Measurements from ENCODE around the gene RICTOR.

RICTOR gene, protein sequence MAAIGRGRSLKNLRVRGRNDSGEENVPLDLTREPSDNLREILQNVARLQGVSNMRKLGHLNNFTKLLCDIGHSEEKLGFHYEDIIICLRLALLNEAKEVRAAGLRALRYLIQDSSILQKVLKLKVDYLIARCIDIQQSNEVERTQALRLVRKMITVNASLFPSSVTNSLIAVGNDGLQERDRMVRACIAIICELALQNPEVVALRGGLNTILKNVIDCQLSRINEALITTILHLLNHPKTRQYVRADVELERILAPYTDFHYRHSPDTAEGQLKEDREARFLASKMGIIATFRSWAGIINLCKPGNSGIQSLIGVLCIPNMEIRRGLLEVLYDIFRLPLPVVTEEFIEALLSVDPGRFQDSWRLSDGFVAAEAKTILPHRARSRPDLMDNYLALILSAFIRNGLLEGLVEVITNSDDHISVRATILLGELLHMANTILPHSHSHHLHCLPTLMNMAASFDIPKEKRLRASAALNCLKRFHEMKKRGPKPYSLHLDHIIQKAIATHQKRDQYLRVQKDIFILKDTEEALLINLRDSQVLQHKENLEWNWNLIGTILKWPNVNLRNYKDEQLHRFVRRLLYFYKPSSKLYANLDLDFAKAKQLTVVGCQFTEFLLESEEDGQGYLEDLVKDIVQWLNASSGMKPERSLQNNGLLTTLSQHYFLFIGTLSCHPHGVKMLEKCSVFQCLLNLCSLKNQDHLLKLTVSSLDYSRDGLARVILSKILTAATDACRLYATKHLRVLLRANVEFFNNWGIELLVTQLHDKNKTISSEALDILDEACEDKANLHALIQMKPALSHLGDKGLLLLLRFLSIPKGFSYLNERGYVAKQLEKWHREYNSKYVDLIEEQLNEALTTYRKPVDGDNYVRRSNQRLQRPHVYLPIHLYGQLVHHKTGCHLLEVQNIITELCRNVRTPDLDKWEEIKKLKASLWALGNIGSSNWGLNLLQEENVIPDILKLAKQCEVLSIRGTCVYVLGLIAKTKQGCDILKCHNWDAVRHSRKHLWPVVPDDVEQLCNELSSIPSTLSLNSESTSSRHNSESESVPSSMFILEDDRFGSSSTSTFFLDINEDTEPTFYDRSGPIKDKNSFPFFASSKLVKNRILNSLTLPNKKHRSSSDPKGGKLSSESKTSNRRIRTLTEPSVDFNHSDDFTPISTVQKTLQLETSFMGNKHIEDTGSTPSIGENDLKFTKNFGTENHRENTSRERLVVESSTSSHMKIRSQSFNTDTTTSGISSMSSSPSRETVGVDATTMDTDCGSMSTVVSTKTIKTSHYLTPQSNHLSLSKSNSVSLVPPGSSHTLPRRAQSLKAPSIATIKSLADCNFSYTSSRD (N-terminal part only)

DNA sequence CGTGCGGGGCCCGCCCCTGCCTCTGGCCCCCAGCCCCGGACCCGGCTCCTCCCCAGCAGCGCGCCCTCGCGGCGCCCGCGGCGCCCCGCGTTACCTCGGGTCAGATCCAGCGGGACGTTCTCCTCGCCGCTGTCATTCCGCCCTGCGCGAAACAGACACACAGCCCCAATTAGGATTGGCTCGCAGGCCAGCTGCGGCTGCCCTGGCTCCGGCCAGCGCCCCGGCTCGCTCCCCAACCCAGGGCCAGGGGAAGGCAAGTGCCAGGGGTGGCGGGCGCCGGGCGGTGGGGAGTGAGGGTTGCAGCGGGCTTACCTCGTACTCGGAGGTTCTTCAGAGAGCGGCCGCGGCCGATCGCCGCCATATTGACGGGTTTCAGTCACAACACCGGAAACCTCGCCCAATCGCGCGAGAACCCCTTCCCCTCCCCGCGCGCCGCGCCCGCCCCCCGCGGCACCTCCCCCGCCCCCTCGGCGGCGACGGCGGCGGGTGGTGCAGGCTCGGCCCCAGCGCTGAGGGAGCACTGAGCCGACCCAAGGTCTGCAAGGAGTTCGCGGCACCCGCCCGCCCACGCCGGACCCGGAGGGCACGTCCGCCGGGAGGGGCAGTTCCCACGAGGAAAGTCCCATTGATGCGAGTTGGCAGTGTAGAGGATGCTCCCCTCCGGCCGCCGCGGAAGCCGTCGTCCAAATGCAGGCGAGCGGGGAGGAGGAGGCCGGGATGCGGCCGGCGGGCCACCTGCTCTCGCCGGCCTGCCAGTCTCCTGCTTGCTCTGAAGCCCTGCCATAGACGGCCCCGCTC is at the start of gene RICTOR:
RICTOR (minus strand) TSS at position 383 of the 798 bp plus-strand sequence; CDS start at position 361, 22 bp downstream.
- peak; percentile 61 for DNase-seq (ENCODE audit: low read depth)
- H3K4me3 ChIP-seq (ENCODE audit: low read depth, low read length) = peak within 1 kb of the TSS; percentile 86
- TF ChIP-seq, protein P1, sequence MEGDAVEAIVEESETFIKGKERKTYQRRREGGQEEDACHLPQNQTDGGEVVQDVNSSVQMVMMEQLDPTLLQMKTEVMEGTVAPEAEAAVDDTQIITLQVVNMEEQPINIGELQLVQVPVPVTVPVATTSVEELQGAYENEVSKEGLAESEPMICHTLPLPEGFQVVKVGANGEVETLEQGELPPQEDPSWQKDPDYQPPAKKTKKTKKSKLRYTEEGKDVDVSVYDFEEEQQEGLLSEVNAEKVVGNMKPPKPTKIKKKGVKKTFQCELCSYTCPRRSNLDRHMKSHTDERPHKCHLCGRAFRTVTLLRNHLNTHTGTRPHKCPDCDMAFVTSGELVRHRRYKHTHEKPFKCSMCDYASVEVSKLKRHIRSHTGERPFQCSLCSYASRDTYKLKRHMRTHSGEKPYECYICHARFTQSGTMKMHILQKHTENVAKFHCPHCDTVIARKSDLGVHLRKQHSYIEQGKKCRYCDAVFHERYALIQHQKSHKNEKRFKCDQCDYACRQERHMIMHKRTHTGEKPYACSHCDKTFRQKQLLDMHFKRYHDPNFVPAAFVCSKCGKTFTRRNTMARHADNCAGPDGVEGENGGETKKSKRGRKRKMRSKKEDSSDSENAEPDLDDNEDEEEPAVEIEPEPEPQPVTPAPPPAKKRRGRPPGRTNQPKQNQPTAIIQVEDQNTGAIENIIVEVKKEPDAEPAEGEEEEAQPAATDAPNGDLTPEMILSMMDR (IDR thresholded peaks at IDR 0.05; ENCODE audit: low read depth, low read length, missing control alignments) = no peak

DNA sequence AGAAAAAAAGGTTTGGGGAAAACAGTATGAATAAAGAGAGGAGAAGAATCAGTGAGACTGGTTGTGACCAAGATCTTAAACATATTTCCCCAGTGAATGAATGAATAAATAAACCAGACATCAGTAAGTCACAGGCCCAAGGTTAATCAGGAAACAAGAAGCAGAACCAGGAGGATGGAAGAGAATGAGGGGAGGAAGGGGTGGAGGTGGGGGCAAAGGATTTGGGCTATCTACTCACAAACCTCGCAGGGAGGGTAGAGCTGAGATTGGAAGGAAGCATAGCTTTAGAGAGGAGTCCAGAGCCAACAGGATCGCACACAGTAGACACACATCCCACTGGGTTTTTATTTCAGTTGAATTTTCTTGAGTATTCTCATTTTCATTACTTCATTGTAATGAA is 47.7 kb upstream of the RICTOR start:
- TF ChIP-seq, protein P1 (IDR thresholded peaks at IDR 0.05; ENCODE audit: low read depth, low read length, missing control alignments) = no peak
- no peak for DNase-seq (ENCODE audit: low read depth)

DNA sequence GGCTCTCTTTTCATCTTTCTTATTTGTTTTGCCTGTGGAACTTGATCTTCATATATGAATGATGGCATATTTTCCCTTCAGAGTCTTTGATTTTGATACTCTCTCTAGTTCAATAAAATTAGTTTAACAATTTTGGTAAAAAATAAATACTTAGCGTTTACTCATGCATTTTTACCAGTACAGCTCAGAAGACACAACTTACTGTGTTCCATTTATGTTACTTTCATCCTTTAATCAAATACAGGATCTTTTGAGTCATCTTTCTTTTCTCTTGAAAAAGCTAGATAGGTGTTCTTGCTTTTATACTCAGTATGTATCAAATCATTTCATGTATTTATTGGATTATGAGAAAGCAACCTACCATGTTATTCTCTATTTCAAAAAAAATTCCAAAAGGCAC is 47.1 kb upstream of the RICTOR start:
- TF ChIP-seq, protein P1 (IDR thresholded peaks at IDR 0.05; ENCODE audit: low read depth, low read length, missing control alignments) = no peak
- no peak overlapping the region for H3K4me3 ChIP-seq (ENCODE audit: low read depth, low read length)
- no peak for DNase-seq (ENCODE audit: low read depth)

More for the DNA sequence above, 47.7 kb upstream of the RICTOR start:
- no peak overlapping the region for H3K4me3 ChIP-seq (ENCODE audit: low read depth, low read length)

DNA sequence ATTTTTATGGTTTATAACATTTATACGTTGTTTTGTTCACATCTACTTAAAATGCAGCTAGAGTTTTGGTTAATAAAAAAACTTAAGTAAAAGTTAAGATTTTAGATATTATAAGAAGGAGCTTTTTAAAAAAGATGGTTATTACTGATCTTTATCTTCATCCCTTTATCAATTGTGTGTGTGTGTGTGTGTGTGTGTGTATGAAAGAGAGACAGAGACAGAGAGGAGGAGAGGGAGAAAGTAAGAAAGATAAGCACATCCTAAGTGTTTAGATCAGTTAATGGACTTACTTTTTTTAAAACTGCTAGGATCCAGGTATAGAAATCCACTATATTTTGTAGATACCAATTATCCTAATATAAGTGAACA is 45.8 kb upstream of the RICTOR start:
- no peak overlapping the region for H3K4me3 ChIP-seq (ENCODE audit: low read depth, low read length)
- TF ChIP-seq, protein P1 (IDR thresholded peaks at IDR 0.05; ENCODE audit: low read depth, low read length, missing control alignments) = no peak

DNA sequence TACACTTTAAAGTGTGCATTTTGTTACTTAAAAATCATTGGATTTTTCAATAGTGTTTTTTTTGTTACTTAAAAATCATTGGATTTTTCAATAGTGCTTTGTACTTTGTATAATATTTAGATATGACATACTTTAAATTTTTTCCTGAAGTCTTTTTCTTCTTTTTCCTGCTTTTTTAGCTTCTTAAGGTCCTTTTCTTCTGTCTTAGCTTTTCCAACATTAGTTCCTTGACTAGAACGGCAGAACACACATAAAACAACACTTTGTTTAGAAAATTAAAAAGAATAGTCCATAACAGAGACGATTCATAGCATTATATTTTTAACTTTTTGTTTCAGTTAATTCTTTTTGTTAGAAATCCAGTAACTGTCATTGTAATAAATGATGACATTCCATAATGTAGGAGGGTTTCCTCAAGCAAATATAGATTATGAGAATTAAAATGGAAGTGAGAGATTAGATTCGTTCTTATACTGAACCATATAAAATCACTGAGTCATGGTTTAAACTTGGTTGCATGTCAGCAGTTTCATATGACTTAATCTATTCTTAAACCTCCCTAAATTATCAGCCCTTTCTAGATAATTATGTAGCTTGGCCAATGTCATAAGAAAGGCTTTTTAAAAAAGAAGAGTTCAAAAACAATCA is 45.3 kb upstream of the RICTOR start:
- DNase-seq (ENCODE audit: low read depth) = no peak
- H3K4me3 ChIP-seq (ENCODE audit: low read depth, low read length) = no peak overlapping the region
- TF ChIP-seq, protein P1 (IDR thresholded peaks at IDR 0.05; ENCODE audit: low read depth, low read length, missing control alignments) = no peak

More for the DNA sequence above, 45.8 kb upstream of the RICTOR start:
- DNase-seq (ENCODE audit: low read depth) = no peak
